ENCODE results near the gene EXD3. TPM values are rescaled to one million over a fixed set of nuclear protein-coding genes. Genes with fewer than 3 reads are reported as not detected.

EXD3 gene
- total RNA-seq, 2 experiments from 2014 or later = 8.1 to 9.0 TPM

DNA sequence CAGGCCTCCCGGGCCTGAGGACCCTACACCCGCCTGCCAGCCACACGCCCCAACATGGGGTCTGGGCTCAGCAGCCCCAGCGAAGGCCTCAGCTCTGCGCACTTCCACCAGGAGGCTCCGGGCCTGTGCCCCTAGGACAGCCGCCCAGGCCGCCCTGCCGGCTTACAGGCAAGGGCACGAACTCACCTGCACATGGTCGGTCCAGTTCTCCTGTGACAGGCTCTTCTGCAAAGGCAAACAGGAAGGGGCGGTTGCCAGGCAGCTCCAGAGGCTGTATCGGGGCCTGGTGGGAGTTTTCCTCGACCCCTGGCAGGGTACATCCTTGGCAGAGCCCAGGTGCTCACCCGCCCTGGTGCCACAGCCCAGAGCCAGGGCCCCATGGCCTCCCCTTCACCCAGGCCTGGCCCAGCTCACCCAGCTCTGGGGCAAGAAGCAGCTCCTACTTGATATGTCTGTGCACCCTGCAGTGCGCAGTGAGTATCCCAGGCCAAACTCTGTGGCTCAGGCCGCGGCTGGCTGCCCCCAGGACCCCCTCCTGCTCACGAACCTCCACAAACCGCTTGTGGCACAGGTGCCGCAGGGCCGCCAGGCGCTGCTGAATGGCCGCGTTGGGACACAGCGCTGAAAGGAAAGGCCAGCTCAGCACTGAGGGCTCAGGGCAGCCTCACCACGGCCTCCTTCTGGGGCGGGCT, 68.7 kb downstream of the EXD3 start:
- Mint-ChIP-seq H3K4me3 (no peak overlapping the region), H3K27me3 (no peaks in the 10 kb centered on the region), H3K9me3 (peaks cover 15% of the 10 kb centered on the region), H3K27ac (no peak overlapping the region), H3K4me1 (ENCODE audit: low read depth) (no peaks in the 10 kb centered on the region), H3K36me3 (ENCODE audit: low read depth) (no peaks in the 10 kb centered on the region)
- CTCF ChIA-PET = no interaction called here
- POLR2A ChIA-PET = no interaction called here
- no peak for DNase-seq
- TF ChIP-seq, protein P1, sequence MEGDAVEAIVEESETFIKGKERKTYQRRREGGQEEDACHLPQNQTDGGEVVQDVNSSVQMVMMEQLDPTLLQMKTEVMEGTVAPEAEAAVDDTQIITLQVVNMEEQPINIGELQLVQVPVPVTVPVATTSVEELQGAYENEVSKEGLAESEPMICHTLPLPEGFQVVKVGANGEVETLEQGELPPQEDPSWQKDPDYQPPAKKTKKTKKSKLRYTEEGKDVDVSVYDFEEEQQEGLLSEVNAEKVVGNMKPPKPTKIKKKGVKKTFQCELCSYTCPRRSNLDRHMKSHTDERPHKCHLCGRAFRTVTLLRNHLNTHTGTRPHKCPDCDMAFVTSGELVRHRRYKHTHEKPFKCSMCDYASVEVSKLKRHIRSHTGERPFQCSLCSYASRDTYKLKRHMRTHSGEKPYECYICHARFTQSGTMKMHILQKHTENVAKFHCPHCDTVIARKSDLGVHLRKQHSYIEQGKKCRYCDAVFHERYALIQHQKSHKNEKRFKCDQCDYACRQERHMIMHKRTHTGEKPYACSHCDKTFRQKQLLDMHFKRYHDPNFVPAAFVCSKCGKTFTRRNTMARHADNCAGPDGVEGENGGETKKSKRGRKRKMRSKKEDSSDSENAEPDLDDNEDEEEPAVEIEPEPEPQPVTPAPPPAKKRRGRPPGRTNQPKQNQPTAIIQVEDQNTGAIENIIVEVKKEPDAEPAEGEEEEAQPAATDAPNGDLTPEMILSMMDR (IDR thresholded peaks at IDR 0.05) = no peak
- intact Hi-C loops (cut with micrococcal nuclease) = no loop called here
- ATAC-seq = no peak

DNA sequence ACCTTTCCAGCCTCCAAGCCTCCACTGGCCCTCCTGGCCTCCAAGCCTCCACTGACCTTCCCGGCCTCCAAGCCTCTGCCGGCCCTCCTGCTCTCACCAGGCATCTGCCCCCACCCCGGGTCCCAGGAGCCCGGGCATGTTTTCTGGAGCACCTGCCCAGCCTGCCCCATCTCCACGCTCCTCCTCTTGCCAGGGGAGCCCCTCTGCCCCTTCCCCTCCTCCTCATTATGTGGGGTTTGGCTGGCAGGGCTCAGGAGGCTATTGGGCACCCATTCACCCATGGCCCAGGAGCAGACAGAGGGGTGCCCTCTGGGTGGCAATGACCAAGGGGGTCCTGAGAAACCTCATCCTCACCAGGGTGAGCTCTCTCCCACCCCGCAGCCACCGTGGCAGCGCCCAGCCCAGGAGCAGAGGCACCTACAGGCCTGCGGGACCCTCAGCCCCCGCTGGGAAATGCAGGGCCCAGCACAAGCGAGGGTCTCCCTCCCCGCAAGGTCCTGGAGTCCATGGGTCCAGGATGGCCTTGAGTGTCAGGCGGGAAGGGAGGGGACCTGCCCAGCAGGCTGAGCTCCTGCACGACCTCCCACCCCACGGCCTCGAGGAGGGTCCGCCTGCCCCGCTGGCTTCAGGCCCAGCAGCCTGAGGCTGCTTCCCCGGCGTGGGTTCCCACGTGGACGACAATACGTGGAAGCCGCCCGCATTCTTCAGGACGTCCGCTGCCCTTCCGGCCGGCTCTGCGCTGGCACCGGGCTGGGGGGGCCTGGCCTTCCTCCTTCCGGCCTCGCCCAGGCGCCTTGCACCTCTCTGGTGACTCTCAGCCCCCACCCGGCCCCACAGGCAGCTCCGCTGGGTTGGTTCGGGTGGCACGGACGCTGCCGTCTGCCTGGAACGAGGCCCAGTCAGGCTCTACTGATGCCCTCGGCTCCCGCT, 69.5 kb downstream of the EXD3 start:
- ChIA-PET CTCF (no interaction called here), POLR2A (no interaction called here)
- TF ChIP-seq, protein P1 (IDR thresholded peaks at IDR 0.05) = no peak

DNA sequence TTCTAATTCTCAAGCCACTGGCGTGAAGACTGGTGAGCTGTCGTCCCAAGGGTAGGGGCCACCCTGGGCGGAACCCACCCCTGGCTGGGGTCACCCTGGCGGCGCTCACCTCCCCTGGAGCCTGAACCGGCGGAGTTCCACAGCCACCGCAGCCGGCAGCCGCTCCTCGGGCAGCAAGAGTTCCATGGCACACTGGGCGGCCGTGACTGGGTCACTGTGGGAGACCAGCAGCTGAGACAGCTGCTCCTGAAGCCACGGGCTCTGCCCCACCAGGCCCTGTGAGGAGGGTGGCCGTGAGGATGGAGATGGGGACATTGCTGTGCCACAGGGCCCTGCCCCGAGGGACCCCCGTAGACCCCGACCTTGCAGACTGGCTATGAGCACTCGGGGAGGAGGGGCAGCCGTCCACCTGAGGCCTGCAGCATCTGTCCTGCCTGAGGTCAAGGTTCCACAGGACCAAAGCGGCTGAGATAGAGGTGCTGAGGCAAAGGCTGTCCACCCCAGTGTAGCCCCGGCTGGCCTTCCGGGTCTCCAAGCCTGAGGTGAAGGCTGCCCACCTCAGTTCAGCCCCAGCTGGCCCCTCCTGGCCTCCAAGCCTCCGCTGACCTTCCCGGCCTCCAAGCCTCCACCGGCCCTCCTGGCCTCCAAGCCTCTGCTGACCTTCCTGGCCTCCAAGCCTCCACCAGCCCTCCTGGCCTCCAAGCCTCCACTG, 70.3 kb downstream of the EXD3 start:
- TF ChIP-seq, protein P1 (IDR thresholded peaks at IDR 0.05) = no peak
- ChIA-PET POLR2A (no interaction called here), CTCF (no interaction called here)
- DNase-seq (no peak), ATAC-seq (no peak)
- H3K4me1 Mint-ChIP-seq (ENCODE audit: low read depth) = no peaks in the 10 kb centered on the region
- H3K36me3 Mint-ChIP-seq (ENCODE audit: low read depth) = no peaks in the 10 kb centered on the region
- intact Hi-C loops (cut with micrococcal nuclease) = no loop called here
- H3K27me3 Mint-ChIP-seq = no peaks in the 10 kb centered on the region
- H3K9me3 Mint-ChIP-seq = peaks cover 11% of the 10 kb centered on the region
- H3K4me3 Mint-ChIP-seq = no peak overlapping the region
- H3K27ac Mint-ChIP-seq = no peak overlapping the region

More for the DNA sequence above, 69.5 kb downstream of the EXD3 start:
- intact Hi-C loops (cut with micrococcal nuclease) = no loop called here
- no peak overlapping the region for H3K27ac Mint-ChIP-seq
- ATAC-seq (no peak), DNase-seq (no peak)
- no peak overlapping the region for H3K4me3 Mint-ChIP-seq
- H3K4me1 Mint-ChIP-seq (ENCODE audit: low read depth) = no peaks in the 10 kb centered on the region
- H3K9me3 Mint-ChIP-seq = peaks cover 15% of the 10 kb centered on the region
- H3K36me3 Mint-ChIP-seq (ENCODE audit: low read depth) = no peaks in the 10 kb centered on the region
- H3K27me3 Mint-ChIP-seq = no peaks in the 10 kb centered on the region

DNA sequence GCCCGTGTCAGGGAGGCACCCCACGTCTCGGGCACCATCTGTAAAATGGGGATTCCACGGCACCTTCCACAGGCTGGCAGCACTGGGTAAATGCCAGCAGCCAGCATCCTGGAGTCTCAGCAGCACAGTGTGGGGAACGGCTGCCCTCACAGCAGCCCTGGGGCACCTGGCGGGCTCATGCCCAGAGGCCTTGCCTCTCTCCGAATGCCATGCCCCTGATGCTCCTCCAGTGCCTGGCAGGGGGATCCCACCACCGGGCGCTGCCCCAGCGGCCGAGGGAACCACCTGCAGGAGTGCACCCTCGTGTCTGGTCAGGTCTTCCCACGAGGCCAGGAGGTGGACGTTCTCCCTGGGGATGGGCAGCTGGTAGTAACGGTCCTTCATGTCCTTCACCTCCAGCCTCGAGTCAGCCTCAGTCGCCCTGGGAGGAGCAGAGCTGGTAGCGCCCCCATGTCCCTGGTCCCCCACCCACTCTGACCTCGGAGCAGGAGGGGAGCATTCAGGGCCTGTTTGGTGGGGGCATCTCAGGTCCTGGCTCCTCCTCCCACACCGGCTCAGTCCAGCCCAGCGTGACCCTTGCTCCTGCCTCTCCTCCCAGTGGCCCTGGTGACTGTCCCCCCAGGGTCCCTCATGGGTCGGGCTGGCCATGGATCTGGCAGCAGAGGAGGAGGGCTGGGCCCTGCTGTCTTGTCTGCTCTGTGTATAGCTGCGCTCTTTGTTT, 71.0 kb downstream of the EXD3 start:
- no peaks in the 10 kb centered on the region for H3K27me3 Mint-ChIP-seq
- DNase-seq (no peak), ATAC-seq (no peak)
- H3K36me3 Mint-ChIP-seq (ENCODE audit: low read depth) = no peaks in the 10 kb centered on the region
- intact Hi-C loops (cut with micrococcal nuclease) = no loop called here
- H3K9me3 Mint-ChIP-seq = peaks cover 5% of the 10 kb centered on the region
- TF ChIP-seq, protein P1 (IDR thresholded peaks at IDR 0.05) = no peak
- no peak overlapping the region for H3K4me3 Mint-ChIP-seq
- H3K27ac Mint-ChIP-seq = no peak overlapping the region
- ChIA-PET CTCF (no interaction called here), POLR2A (no interaction called here)
- H3K4me1 Mint-ChIP-seq (ENCODE audit: low read depth) = no peaks in the 10 kb centered on the region
